SK-MEL-5 (cell line): ENCODE data around the gene ANKRD27. TPM values are rescaled to one million over a fixed set of nuclear protein-coding genes. Genes with fewer than 3 reads are reported as not detected.
A peak's percentile ranks its signal among the peaks of the same experiment; 100 is the strongest.

ENCODE experiments used
- DNase-seq: peaks from one replicate; pipeline ENCODE4 v3.0.0-alpha.2; 2016; ENCODE audit warnings: low read depth, low spot score
- in situ Hi-C: cut with HindIII; loops from 2 replicates; pipeline ENCODE4 v1.10.0; 2016; ENCODE audit warnings: low sequenced_read_pairs, high pct_unique_total_duplicates, low pct_unique_long_range_greater_than_20kb
- total RNA-seq: library from RNA; depleted of rRNA; stranded (reverse); fragments of >200 nt; shearing (Covaris generic); gene quantifications from 2 replicates; pipeline ENCODE4 v1.2.3, GENCODE V29; 2014

The ANKRD27 gene
- total RNA-seq, 1 experiment from 2014 or later, result 39.6 TPM

DNA sequence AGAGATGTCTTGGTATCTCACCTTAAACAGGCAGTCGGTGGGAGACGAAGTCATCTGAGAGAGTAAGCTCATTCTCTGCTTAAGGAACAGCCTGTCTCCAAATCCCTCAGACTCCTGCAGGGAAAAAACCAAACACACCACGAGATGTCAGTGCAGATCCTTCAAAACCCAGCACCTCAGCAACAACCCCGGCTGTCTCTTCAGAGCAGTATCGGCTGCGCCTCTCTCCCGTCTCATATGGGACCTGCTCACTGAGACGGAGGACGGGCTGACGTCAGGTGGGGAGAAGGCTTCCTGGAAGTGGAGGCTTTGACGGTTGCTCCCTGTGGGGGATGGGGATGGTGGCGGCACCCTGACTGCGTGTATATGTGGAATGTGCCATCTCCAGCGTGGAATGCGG lies 43.6 kb downstream of the ANKRD27 start:
- in situ Hi-C loops, result no loop called here

DNA sequence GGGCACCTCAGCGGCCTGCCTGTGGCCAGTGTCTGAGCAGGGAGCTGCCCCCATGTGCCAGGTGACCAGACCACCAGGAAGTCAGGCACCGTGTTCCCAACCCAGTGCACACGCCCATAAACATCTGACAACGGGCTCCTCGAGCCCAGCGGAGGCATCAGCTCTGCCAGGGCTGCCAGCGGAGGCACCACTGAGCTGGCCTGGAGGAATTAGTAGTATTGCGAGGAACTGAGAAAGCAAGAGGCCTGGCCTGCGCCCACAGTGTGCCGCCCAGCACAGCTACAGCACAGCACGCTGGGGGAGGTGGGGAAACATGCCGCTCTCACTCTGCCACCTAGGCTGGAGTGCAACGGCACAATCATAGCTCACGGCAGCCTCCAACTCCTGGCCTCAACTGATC lies 44.6 kb downstream of the ANKRD27 start:
- DNase-seq, result no peak
- in situ Hi-C loops, result no loop called here

More for the DNA sequence above, 43.6 kb downstream of the ANKRD27 start:
- DNase-seq, result no peak

DNA sequence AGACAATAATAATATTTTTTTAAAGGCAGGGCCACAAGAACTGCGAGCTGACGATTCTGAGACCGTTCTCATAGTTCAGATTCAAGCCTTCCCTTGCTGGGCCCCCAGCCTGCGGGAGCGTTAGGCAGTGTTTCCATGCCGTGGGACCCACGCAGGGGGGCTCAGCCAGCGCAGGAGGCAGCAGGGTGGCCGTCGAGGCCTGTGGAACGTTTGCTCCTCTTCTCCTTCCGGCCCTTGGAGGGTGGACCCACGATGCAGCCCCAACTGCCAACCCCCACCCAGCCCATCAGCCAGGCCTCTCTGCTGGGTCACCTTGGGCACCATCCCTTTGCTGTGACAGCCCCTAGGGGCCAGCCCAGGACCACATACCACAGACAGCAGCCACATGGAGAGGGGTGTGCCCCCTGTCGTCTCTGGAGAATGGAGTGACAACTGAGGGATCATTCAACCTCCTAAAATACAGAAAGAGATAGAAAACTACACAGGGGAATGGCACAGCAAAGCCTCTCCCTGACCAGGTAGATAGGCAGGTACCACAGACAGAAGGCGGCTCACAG lies 47.2 kb downstream of the ANKRD27 start:
- no peak for DNase-seq
- in situ Hi-C loops, result no loop called here

DNA sequence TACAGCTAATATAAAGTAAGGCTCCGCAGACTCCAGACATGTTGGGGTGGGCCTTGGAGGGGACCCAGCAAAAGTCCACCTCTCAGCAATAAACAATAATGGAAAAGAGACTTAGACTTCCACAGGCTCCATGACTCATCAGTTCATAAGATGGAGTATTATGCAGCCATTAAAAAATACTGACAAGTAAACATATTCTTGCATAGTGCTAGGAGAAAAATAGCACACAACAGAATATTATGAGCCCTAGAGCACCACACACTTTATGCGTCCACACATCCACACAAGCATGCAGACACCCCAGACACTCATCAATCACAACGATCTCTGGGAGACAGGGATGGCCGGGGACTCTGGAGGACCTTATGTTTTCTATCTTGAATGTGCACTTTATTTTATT lies 48.0 kb downstream of the ANKRD27 start:
- no peak for DNase-seq
- in situ Hi-C loops, result no loop called here

DNA sequence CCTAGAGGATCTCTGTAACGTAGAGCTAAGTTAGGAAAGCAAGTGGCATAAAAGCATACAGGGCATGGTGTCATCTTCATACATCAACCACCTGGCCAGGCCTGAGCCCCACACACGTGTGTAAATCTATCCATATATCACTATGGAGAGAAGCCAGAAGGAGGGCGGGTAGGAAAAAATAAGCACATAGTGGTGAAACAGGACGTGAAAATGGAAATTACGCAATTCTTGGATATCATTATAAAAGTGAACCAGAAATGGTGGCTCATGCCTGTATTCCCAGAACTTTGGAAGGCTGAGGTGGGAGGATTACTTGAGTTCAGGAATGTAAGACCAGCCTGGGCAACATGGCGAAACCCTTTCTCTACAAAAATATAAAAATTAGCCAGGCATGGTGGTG lies 50.6 kb downstream of the ANKRD27 start:
- in situ Hi-C loops, result no loop called here
- DNase-seq, result no peak

DNA sequence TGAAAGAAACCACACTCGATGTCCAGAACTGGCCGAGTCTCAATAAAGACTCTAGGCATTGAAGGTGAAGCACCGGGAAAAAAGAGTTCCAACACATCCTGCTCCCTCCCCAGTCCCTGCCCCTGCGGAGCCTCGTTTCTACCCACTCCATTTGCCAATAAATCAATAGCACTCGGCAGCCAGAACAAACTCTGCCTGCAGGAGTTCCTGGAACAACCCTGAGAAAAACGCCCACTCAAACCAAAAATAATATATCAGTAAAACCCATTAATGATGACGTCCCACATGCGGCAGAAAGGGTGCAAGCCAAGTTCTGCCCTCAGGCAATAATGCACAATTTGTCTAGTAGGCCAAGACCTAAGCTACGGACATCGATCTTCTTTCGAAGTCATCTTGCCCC lies 53.0 kb downstream of the ANKRD27 start:
- in situ Hi-C loops, result no loop called here
- DNase-seq, result no peak

DNA sequence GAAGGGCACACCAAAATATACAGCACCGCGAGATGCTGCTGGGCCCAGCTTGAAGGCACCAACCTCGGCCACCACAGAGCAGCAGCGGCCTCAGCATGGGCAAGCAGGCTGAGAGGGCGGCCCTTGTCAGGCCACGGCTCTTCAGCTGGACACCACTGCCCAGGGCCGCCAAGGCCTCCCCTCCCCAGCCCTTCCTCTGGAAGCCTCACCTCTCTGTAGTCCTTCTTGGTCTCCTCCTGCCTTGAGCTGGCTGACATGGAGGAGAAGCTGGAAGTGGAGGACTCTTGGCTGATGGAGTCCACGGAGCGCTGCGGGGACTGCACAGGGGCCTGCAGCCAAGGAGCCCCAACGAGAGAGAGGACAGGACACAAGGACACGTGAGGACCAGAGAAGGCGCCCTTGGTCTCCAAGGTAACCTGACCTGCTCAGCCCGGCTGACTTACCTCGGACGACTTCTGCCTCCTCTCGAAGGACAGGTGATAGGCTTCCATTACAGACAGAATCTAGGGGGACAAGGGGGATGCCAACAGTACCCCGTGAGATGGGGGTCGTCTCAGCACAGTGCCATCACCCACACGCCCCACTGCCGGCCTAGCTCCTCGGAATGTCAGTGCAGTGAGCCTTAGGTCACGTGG lies 55.8 kb downstream of the ANKRD27 start:
- DNase-seq, result no peak
- in situ Hi-C loops, result no loop called here

DNA sequence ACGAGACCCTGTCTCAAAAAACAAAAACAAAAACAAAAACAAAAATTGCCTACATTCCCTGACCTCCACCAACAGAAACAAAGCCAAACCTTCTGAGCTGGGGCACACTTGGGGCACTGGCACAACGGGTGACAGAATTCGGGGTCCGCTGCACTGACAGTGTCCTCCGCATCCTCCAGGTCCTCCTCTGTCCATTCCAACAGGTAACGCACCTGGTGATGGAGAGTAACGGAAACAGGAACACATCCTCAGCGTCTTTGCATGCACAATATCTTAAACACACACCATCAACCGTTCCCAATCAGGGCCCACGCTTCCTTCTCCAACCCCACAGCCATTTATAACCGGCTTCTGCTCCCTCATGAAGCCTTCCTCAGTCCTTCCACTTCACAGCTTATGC lies 59.4 kb downstream of the ANKRD27 start:
- DNase-seq, result no peak
- in situ Hi-C loops, result no loop called here

DNA sequence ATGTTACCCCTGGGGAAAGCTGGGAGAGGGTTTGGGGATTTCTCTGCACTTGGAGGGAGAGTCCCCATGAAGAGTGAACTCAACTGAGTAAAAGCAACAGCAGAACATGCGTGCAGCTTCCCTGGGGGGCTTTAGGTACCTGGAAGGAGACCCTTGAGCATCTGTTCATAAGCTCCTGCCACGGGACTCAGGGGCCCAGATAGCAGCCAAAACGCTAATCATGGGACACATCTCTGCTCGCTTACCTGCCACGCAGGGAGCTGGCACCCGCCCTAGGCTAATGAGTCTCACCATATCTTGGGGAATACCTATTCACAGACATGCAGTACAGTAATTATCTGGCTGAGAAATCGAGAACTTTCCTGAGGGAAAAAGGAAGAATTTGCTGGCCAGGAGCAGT lies 60.1 kb downstream of the ANKRD27 start:
- no peak for DNase-seq
- in situ Hi-C loops, result no loop called here

DNA sequence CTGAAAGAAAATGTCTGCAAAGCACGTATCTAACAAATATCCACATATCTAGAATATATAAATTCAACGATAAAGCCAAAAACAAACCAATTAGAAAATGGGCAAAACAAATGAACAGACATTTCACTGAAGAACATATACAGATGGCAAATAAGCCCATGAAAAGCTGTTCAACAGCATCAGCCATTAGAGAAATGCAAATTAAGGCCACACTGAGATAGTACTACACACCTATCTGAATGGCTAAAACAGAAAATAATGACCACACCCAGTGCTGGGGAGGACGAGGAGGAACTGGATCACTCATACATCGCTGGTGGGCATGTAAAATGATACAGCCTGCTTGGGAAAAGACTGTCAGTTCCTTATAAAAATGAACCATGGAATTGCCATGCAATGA lies 62.0 kb downstream of the ANKRD27 start:
- DNase-seq, result no peak
- in situ Hi-C loops, result no loop called here

DNA sequence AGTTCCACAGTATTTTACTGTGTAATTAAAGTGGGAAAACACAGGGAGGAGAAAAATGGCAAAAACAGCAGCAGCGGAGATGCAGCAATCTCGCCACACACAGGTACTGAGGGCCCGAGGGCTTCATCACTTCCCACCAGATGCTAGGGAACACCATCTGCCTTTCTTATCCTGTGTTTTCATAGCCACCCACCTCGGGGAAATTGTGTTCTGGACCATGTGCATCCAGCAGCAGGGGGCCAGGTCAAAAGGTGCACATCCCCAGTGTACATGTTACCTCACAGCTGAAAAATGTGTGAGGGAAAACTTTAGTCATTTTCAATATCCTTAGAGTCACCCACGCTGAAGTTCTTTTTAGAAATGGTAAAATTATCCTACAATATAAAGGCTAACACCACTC lies 63.8 kb downstream of the ANKRD27 start:
- in situ Hi-C loops, result no loop called here
- no peak for DNase-seq

DNA sequence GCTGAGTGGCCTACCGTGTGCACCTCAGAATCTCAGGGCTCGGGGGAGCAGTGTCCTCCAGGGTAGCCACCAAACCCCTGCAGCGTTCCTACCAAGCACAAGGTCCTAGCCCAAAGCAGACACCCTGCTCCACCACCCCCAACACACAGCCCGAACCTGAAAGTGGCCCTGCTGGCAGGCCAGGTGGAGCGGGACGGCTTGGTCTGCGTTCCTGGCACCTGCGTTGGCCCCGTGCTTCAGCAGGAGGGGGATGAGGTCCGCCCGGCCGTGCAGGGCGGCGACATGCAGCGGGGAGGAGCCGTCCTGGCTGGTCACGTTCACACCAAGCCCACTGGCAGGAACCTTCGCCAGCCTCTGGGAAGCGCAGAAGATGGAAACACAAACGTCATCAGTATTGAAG lies 67.5 kb downstream of the ANKRD27 start:
- in situ Hi-C loops, result no loop called here
- no peak for DNase-seq

DNA sequence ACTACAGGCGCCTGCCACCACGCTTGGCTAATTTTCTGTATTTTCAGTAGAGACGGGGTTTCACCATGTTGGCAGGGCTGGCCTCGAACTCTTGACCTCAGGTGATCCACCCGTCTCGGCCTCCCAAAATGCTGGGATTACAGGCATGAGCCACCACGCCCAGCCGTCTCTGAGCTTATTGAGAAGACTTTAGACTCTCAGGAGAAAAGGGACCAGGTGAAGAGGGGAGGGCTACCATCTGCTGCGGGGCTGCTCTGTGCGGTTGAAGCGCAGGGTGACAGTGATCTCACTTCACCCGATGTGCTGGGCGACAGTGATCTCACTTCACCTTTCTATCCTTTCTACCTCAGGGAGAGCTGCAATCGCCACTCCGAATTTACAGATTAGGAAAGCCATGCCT lies 68.7 kb downstream of the ANKRD27 start:
- in situ Hi-C loops, result no loop called here
- no peak for DNase-seq

DNA sequence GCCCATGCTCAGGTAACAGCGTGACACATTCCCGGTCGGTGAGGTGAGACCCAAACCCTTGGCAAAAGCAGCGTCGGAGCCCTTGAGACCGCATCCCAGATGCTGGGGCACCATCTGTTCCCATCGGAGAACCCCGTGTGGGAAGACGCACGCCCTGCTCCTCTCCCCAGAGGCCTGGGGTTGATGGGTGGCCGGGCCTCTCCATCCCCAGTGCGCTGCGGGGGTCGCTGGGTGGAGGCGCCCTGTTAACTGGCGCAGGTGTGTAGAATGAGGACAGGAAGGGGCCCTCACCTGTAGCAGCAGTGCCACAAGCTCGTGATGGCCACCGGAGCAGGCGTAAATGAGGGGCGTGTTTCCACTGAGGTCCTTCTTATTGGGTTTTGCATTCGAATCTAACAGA lies 69.4 kb downstream of the ANKRD27 start:
- no peak for DNase-seq
- in situ Hi-C loops, result no loop called here

DNA sequence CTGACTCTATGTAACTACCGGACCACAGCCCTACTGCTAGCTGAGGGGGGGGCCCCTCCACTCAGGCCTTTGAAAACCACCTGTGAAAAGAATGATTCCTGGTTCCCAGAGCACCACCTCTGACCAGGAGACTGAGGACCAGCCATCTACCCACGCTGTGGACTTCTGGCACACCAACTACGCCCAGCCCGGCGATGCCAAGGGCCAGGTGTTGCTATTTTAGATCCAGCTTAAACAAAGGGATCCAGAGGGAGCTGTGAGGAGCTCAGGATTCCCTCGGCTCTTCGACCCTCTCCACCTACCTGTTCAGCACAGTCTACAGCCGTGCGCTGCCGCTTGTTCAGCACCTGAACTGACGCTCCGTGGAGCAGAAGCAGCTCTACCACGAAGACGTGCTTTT lies 71.0 kb downstream of the ANKRD27 start:
- in situ Hi-C loops, result no loop called here
- no peak for DNase-seq

DNA sequence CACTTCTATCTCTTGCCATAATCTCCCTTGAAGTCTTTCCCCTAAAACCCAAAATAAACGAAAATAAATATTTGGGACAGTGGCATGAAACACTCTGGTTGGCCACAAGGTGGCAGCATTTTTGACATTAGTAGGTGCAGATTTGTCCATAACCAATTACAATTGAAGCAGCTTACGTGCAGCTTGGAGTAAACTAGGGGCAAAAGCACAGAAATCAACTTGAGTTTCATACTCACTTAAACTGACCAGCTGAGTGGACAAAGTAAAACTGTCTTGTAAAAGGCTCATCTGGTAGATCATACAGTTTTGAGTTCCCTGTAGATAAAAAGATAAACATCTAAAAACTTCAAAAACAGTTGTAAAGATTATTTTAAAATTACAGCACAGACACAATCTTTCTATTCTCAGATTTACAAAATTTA lies 75.2 kb downstream of the ANKRD27 start:
- DNase-seq, result peak; percentile 68
- in situ Hi-C loops, result no loop called here

DNA sequence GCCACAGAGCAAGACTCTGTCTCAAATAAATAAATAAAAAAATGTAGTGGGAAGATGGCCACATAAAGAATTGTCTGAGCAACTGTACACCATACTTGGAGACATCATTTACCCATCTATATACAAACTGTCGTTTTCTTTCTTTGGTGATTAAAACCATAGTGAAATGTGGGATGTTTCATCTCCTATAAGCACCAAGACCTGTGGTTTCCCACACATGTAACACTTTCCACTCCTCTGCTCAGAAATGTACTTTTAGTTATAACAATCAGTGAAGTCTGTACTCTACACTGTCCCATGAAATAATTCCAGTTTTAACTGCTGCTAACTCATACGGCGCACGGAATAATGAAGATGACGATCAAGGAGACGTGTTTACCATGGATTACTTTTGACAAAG lies 75.7 kb downstream of the ANKRD27 start:
- in situ Hi-C loops, result no loop called here
- DNase-seq, result no peak

DNA sequence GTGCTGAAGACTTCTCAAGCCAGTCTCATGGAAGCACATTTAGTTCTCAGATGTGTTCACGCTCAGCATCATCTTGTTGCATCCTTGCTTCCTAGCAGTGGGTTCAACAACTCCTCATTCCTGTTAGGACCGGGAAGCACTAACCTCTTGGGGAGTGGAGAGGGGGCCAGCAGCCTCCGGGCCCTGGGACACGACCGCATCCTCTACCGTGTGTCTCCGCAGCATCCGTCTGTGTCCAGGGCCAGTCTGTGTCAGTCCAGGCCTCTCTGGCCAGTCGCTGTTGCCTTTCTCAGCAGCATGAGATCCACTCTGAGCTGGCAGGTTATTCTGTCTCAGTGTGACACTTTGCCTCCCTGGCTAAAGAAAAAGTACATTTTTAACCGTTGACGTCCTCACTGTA lies 77.0 kb downstream of the ANKRD27 start:
- in situ Hi-C loops, result no loop called here

DNA sequence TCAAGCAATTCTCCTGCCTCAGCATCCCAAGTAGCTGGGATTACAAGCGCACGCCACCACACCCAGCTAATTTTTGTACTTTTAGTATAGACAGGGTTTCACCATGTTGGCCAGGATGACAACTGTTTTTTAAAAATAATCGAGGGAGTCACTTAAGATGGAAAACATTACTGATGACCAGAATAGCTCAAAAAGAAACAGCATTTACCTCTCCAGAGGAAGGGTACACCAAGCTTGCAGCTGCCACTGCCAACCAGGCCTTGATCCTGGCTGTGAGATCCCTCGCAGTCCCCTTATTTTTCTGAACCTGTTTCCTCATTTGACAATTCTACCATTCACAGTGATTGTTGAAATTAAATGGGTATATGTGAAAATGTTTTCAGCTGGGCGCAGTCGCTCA lies 79.5 kb downstream of the ANKRD27 start:
- no peak for DNase-seq
- in situ Hi-C loops, result no loop called here

More for the DNA sequence above, 77.0 kb downstream of the ANKRD27 start:
- no peak for DNase-seq

DNA sequence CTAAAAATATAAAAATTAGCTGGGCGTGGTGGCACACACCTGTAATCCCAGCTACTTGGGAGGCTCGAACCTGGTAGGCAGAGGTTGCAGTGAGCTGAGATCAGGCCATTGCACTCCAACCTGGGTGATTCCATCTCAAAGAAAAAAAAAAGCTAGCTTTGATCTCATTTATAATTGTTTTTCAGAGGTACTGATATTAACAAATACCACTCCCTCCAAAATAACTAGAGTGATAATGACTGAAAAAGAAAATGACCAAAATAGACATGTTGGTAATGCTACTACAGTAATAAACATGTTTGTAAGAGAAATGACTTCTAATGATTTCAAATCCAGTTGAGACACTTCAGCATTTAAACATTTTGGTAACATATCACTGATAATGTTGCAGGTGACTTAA lies 81.0 kb downstream of the ANKRD27 start:
- DNase-seq, result no peak
- in situ Hi-C loops, result no loop called here
